Loucy (cell line): ENCODE results near the gene PORCN.

Source experiments
- H2AFZ ChIP-seq: fragments of 200-600 bp; sonication (generic); 2 replicates; pipeline ENCODE4 v1.6.0; 2016; ENCODE audit warnings: antibody characterized with exemption, mild to moderate bottlenecking, low read length, moderate library complexity
- H3F3A ChIP-seq: fragments of 200-600 bp; 2 replicates; pipeline ENCODE4 v1.6.0; 2016; ENCODE audit warnings: antibody characterized with exemption, low read depth, mild to moderate bottlenecking
- H3K27me3 ChIP-seq: fragments of 200-600 bp; sonication (generic); 2 replicates; pipeline ENCODE4 v1.6.1; 2014; ENCODE audit warnings: low read length, mild to moderate bottlenecking; ENCODE audit not compliant: insufficient read depth, poor library complexity, severe bottlenecking
- H3K36me3 ChIP-seq: fragments of 200-600 bp; sonication (generic); 2 replicates; pipeline ENCODE4 v1.6.1; 2016; ENCODE audit warnings: low read length; ENCODE audit not compliant: insufficient read depth
- H3K4me1 ChIP-seq: fragments of 200-600 bp; sonication (generic); 2 replicates; pipeline ENCODE4 v1.5.1; 2014; ENCODE audit warnings: low read length, mild to moderate bottlenecking; ENCODE audit not compliant: insufficient read depth, poor library complexity, severe bottlenecking
- H3K4me2 ChIP-seq: fragments of 200-600 bp; sonication (generic); 2 replicates; pipeline ENCODE4 v1.6.0; 2014; ENCODE audit warnings: antibody characterized with exemption, low read length, low read depth, mild to moderate bottlenecking; ENCODE audit not compliant: poor library complexity, severe bottlenecking
- H3K4me3 ChIP-seq: fragments of 200-600 bp; sonication (generic); 2 replicates; pipeline ENCODE4 v1.5.1; 2014; ENCODE audit warnings: low read length, mild to moderate bottlenecking, mixed read lengths; ENCODE audit not compliant: poor library complexity, severe bottlenecking
- H3K79me2 ChIP-seq: fragments of 200-600 bp; sonication (generic); 2 replicates; pipeline ENCODE4 v1.6.1; 2014; ENCODE audit warnings: low read length; ENCODE audit not compliant: insufficient read depth
- H3K9ac ChIP-seq: fragments of 200-600 bp; sonication (generic); 2 replicates; pipeline ENCODE4 v1.6.0; 2014; ENCODE audit warnings: mild to moderate bottlenecking, low read depth, low read length, moderate library complexity; ENCODE audit not compliant: poor library complexity, severe bottlenecking
- H3K9me2 ChIP-seq: fragments of 200-600 bp; sonication (generic); replicated peaks from 2 replicates; pipeline ENCODE4 v1.6.1; 2016; ENCODE audit warnings: low read depth, low read length, mixed read lengths
- H3K9me3 ChIP-seq: fragments of 200-600 bp; sonication (generic); 2 replicates; pipeline ENCODE4 v1.6.1; 2014; ENCODE audit warnings: mild to moderate bottlenecking, antibody characterized with exemption, low read length, low read depth; ENCODE audit not compliant: insufficient read depth
- H4K20me1 ChIP-seq: fragments of 200-600 bp; sonication (generic); 2 replicates; pipeline ENCODE4 v1.6.0; 2014; ENCODE audit warnings: antibody characterized with exemption, low read length, mild to moderate bottlenecking; ENCODE audit not compliant: insufficient read depth, poor library complexity, severe bottlenecking
- EZH2phosphoT487 ChIP-seq: fragments of 200-600 bp; IDR thresholded peaks from 2 replicates; pipeline ENCODE4 v1.6.1; 2018; ENCODE audit warnings: antibody characterized with exemption, mild to moderate bottlenecking, moderate library complexity, borderline replicate concordance
- TF ChIP-seq, protein P1 (sequence below): fragments of 200-600 bp; sonication (generic); conservative IDR thresholded peaks from 2 replicates; pipeline ENCODE4 v1.5.1; 2014; ENCODE audit warnings: mild to moderate bottlenecking, antibody characterized with exemption, low read length

The PORCN gene

DNA sequence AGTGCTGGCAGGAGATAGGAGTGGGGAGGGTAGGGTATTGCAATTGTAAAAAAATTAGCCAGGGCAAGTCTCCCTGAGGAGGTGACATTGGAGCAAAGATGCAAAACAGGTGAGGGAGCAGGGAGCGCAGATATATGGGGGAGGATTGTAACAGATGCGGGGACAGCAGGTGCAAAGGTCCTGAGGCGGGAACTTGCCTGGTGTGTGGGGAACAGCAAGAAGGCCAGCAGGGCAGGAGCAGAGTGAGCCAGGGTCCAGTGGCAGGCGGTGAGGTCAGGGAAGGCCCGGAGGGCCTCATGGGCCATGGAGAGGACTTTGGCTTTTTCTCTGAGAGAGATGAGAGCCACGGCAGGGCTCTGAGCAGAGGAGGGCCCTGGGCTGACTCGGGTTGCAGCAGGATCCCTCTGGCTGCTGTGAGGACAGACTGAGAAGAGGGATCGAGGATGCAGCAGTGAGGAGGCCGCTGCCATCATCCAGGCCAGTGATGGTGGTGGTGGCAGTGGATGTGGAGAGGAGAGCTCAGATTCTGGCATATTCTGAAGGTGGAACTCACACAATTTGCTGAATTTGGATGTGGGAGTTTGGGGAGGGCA is 6.2 kb downstream of the PORCN start:
- Histone ChIP-seq H4K20me1 (no peaks in the 10 kb centered on the region), H3K9me3 (no peaks in the 10 kb centered on the region), H3K4me1 (peaks cover 7% of the 10 kb centered on the region), H3K36me3 (no peaks in the 10 kb centered on the region), H3K4me3 (no peak overlapping the region), H3K9ac (no peak overlapping the region), H3K79me2 (no peaks in the 10 kb centered on the region), H3K9me2 (no peaks in the 10 kb centered on the region), H3K4me2 (no peak overlapping the region), H3F3A (no peaks in the 10 kb centered on the region), H3K27me3 (no peaks in the 10 kb centered on the region), H2AFZ (no peak overlapping the region)
- TF ChIP-seq, protein P1, sequence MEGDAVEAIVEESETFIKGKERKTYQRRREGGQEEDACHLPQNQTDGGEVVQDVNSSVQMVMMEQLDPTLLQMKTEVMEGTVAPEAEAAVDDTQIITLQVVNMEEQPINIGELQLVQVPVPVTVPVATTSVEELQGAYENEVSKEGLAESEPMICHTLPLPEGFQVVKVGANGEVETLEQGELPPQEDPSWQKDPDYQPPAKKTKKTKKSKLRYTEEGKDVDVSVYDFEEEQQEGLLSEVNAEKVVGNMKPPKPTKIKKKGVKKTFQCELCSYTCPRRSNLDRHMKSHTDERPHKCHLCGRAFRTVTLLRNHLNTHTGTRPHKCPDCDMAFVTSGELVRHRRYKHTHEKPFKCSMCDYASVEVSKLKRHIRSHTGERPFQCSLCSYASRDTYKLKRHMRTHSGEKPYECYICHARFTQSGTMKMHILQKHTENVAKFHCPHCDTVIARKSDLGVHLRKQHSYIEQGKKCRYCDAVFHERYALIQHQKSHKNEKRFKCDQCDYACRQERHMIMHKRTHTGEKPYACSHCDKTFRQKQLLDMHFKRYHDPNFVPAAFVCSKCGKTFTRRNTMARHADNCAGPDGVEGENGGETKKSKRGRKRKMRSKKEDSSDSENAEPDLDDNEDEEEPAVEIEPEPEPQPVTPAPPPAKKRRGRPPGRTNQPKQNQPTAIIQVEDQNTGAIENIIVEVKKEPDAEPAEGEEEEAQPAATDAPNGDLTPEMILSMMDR = no peak
- no peak for TF ChIP-seq EZH2phosphoT487

DNA sequence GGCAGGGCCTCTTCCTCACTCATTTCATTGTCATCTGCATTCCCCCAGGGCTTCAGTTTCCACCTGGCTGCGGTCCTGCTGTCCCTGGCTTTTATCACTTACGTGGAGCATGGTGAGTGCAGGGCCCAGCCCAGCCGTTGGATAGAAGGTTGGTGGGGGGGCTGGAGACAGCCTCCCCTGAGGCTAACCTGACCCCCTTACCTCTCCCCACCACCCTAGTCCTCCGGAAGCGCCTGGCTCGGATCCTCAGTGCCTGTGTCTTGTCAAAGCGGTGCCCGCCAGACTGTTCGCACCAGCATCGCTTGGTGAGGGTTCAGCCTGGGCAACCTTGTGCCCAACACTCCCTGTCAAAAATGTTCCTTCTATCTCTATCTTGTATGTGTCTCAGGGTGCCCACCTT is 7.0 kb downstream of the PORCN start:
- no peaks in the 10 kb centered on the region for H3K9me3 ChIP-seq
- no peaks in the 10 kb centered on the region for H3K36me3 ChIP-seq
- H2AFZ ChIP-seq = no peak overlapping the region
- H3K4me1 ChIP-seq = peaks cover 16% of the 10 kb centered on the region
- H3K9ac ChIP-seq = no peak overlapping the region
- no peaks in the 10 kb centered on the region for H4K20me1 ChIP-seq
- TF ChIP-seq EZH2phosphoT487 = no peak
- TF ChIP-seq, protein P1 = no peak
- no peak overlapping the region for H3K4me3 ChIP-seq
- no peaks in the 10 kb centered on the region for H3K9me2 ChIP-seq
- H3K4me2 ChIP-seq = no peak overlapping the region
- H3F3A ChIP-seq = no peaks in the 10 kb centered on the region
- H3K27me3 ChIP-seq = no peaks in the 10 kb centered on the region
- H3K79me2 ChIP-seq = no peaks in the 10 kb centered on the region

DNA sequence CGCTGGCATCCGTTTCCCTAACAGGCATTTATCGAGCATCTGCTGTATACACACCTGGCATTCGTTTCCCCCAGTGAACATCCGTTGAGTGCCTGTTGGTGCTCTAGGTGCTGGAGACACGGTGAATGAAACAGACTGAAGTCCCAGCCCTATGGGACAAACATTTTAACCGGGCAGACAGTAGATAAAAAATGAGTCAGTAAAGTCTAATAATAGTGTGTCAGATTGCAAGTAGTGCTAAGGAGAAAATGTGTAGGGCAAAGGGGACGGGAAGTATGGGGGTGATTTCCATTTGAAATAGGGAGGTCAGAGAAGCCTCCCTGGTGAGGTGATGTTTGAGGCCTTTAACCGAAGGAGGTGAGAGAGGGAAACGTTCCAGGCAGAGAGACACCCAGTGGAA is 7.5 kb downstream of the PORCN start:
- Histone ChIP-seq H3F3A (peaks cover 4% of the 10 kb centered on the region; the same call in 1 of the 2 replicates), H2AFZ (no peak overlapping the region), H3K36me3 (no peaks in the 10 kb centered on the region), H3K9ac (no peak overlapping the region), H3K4me1 (peaks cover 21% of the 10 kb centered on the region), H4K20me1 (no peaks in the 10 kb centered on the region), H3K4me3 (no peak overlapping the region), H3K79me2 (no peaks in the 10 kb centered on the region), H3K9me2 (no peaks in the 10 kb centered on the region), H3K4me2 (no peak overlapping the region), H3K9me3 (no peaks in the 10 kb centered on the region), H3K27me3 (no peaks in the 10 kb centered on the region)
- TF ChIP-seq, protein P1 = no peak
- no peak for TF ChIP-seq EZH2phosphoT487
